Measurements from ENCODE around the gene USP6NL.
"Not testable (repeated sequence)": the region's sequence is repeated elsewhere in the genome, so short reads cannot be mapped to it uniquely, and the experiment has no call there.

- not testable (repeated sequence) for TF ChIP-seq POLR2A (IDR thresholded peaks at IDR 0.05; ENCODE audit: low read length); GATA1 (IDR thresholded peaks at IDR 0.05; ENCODE audit: low read depth, low read length)
These were observed 16.5 kb upstream of the USP6NL start for GRCh38 chr10:11627941-11628340.

Data from erythroblast (primary cell).